HepG2 (cell line): ENCODE measurements around the gene PARN. TPM values are rescaled to one million over a fixed set of nuclear protein-coding genes. Genes with fewer than 3 reads are reported as not detected.
A peak's percentile ranks its signal among the peaks of the same experiment; 100 is the strongest.

ENCODE experiments used
- NKX3-1 ChIP-seq: sonication (generic); formaldehyde crosslinking; IDR thresholded peaks from 2 replicates; pipeline ENCODE4 v1.5.0; 2020; ENCODE audit warnings: missing genetic modification reagents
- PCBP1 ChIP-seq: fragments of 200-400 bp; formaldehyde crosslinking; IDR thresholded peaks from 2 replicates; pipeline ENCODE4 v1.6.1; 2017; ENCODE audit warnings: mild to moderate bottlenecking, low read depth, low read length, borderline replicate concordance
- POLR2G ChIP-seq: fragments of 200-400 bp; formaldehyde crosslinking; IDR thresholded peaks from 2 replicates; pipeline ENCODE4 v1.6.1; 2018; ENCODE audit warnings: mild to moderate bottlenecking, low read depth, low read length, moderate library complexity
- RBM22 ChIP-seq: fragments of 200-400 bp; formaldehyde crosslinking; optimal IDR thresholded peaks from 2 replicates; pipeline ENCODE3; 2017; ENCODE audit warnings: mild to moderate bottlenecking, low read length, moderate library complexity
- SRF ChIP-seq: IDR thresholded peaks from 2 replicates; pipeline ENCODE4 v1.6.1; 2011; ENCODE audit warnings: mild to moderate bottlenecking, low read depth, low read length, moderate library complexity
- TARDBP ChIP-seq: sonication (generic); formaldehyde crosslinking; IDR thresholded peaks from 2 replicates; pipeline ENCODE4 v1.8.0; 2022; ENCODE audit warnings: mild to moderate bottlenecking, missing genetic modification reagents
- TBX3 ChIP-seq: fragments of 450-650 bp; IDR thresholded peaks from 2 replicates; pipeline ENCODE4 v1.6.1; 2017; ENCODE audit warnings: antibody characterized with exemption, mild to moderate bottlenecking, inconsistent platforms, borderline replicate concordance
- THYN1 ChIP-seq: sonication (generic); formaldehyde crosslinking; IDR thresholded peaks from 2 replicates; pipeline ENCODE4 v1.8.1; 2023; ENCODE audit warnings: low read depth, mild to moderate bottlenecking, moderate library complexity, missing genetic modification reagents, borderline replicate concordance
- ZMYM3 ChIP-seq: sonication (generic); formaldehyde crosslinking; IDR thresholded peaks from 2 replicates; pipeline ENCODE4 v1.5.1; 2020; ENCODE audit warnings: mild to moderate bottlenecking, missing genetic modification reagents
- ZNF274 ChIP-seq: sonication (generic); formaldehyde crosslinking; IDR thresholded peaks from 2 replicates; pipeline ENCODE4 v1.5.1; 2020; ENCODE audit warnings: mild to moderate bottlenecking, missing genetic modification reagents
- ZNF768 ChIP-seq: sonication (generic); formaldehyde crosslinking; IDR thresholded peaks from 2 replicates; pipeline ENCODE4 v1.4.0; 2020; ENCODE audit warnings: missing genetic modification reagents
- ZNF773 ChIP-seq: sonication (generic); formaldehyde crosslinking; IDR thresholded peaks from 2 replicates; pipeline ENCODE4 v1.4.0; 2020; ENCODE audit warnings: missing genetic modification reagents, borderline replicate concordance
- polyA plus RNA-seq, 8 experiments: library from polyadenylated mRNA; depleted of rRNA in 3 of 8; stranded (reverse) in 7 of 8; unstranded in 1 of 8; fragments of >200 nt; fragmentation: Illumina TruSeq in 4 of 8; extraction: Trizol in 4 of 8; gene quantifications; 2 replicates each; pipeline versions ENCODE4 v1.2.1 to v1.2.3, GENCODE V29; 2011 to 2016; ENCODE audit warnings: low read depth in 4 of 8, missing spikeins in 1 of 8, mixed read lengths in 1 of 8; ENCODE audit not compliant: insufficient read depth in 1 of 8
- total RNA-seq, 5 experiments: library from RNA; depleted of rRNA; stranded (reverse); fragments of >200 nt; fragmentation: Illumina TruSeq; extraction: Trizol; gene quantifications; 2 replicates each; pipeline ENCODE4 v1.2.3, GENCODE V29; 2016; ENCODE audit warnings: low read depth in 1 of 5
- TF ChIP-seq, protein P1 (sequence below): sonication (generic); formaldehyde crosslinking; IDR thresholded peaks from 2 replicates; pipeline ENCODE4 v1.8.0; 2022; ENCODE audit warnings: mild to moderate bottlenecking, missing genetic modification reagents
- TF ChIP-seq, protein P2 (sequence below): sonication (generic); formaldehyde crosslinking; IDR thresholded peaks from 2 replicates; pipeline ENCODE4 v1.4.0; 2020; ENCODE audit warnings: missing genetic modification reagents

The PARN gene
- total and polyA plus RNA-seq, 2 of the 13 experiments (the other 11 are each of a cell fraction or from before 2014, with no cell fraction given): 13.3 to 47.6 TPM

DNA sequence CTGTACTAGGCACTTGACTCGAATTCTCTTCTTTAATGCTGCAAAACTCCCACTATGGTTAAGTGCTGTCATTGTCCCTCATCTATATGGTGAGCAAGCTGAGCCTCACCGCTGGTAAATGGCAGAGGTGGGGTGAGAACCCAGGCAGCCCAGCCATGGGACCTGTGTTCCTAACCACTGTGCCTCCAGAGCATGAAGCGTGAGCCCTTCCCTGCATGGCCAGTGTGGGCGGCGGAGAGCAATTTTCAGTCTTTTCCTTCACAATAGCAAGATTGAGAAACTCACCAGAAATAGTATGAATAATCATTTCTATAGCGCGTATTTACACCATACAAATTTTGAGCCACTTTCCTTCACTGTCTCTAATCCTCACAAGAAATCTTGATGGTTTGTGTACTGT, 11.9 kb upstream of the PARN start (continued):
- TF ChIP-seq, protein P1, sequence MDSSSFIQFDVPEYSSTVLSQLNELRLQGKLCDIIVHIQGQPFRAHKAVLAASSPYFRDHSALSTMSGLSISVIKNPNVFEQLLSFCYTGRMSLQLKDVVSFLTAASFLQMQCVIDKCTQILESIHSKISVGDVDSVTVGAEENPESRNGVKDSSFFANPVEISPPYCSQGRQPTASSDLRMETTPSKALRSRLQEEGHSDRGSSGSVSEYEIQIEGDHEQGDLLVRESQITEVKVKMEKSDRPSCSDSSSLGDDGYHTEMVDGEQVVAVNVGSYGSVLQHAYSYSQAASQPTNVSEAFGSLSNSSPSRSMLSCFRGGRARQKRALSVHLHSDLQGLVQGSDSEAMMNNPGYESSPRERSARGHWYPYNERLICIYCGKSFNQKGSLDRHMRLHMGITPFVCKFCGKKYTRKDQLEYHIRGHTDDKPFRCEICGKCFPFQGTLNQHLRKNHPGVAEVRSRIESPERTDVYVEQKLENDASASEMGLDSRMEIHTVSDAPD (CRISPR knock-in tag): no peak
- TF ChIP-seq ZNF274 (CRISPR knock-in tag) (0 out of 2 replicates have a peak, but pooled peaks have one; percentile 28), TBX3 (no peak), POLR2G (no peak), NKX3-1 (CRISPR knock-in tag) (no peak), ZMYM3 (CRISPR knock-in tag) (peak; percentile 51; the same call in 1 of the 2 replicates), ZNF768 (peak; percentile 27; the same call in 1 of the 2 replicates), THYN1 (no peak), TARDBP (CRISPR knock-in tag) (no peak), ZNF773 (CRISPR knock-in tag) (no peak), RBM22 (peak; percentile 71), SRF (no peak), PCBP1 (no peak)
- TF ChIP-seq, protein P2, sequence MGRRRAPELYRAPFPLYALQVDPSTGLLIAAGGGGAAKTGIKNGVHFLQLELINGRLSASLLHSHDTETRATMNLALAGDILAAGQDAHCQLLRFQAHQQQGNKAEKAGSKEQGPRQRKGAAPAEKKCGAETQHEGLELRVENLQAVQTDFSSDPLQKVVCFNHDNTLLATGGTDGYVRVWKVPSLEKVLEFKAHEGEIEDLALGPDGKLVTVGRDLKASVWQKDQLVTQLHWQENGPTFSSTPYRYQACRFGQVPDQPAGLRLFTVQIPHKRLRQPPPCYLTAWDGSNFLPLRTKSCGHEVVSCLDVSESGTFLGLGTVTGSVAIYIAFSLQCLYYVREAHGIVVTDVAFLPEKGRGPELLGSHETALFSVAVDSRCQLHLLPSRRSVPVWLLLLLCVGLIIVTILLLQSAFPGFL (CRISPR knock-in tag): no peak
